HG02642 (cell line): ENCODE results near the gene EPAS1.

ENCODE experiments used
- ATAC-seq: cut with Tn5 transposase; IDR thresholded peaks from one replicate; pipeline ENCODE4 v1.9.1; 2021; ENCODE audit warnings: mild to moderate bottlenecking; ENCODE audit not compliant: unreplicated experiment, poor library complexity

The EPAS1 gene

DNA sequence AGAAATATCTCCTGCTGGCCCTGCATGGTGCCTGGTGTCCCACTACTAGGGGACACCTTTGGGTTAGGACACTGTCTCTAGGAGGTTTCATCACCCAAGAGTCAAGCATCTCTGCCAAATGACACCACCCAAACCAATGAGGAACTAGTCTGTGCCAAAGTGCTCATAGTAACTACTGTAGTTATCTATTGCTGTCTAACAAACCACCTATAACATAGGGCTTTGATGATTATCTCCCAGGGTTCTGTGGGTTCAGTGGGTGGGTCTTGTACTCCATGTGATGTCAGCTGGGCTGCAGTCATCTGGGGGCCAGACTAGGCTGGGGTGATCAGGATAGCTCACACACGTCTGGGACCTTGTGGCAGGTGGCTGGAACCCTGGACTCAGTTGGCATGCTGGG, 59.8 kb downstream of the EPAS1 start:
- no peak for ATAC-seq

DNA sequence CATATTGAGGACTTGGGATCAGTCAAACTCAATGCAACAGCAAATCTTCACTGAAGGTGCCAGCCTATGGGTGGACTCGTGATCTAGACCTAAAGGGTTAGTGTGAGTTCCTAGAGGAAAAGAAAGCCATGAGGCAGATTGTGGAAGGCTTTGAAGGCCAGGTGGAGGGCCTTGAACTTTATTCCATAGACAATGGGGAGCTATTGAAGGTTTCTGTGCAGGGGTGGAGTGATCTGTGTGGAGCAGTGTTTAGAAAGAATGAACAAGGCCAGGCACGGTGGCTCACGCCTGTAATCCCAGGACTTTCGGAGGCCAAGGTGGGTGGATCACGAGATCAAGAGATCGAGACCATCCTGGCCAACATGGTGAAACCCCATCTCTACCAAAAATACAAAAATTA, 61.5 kb downstream of the EPAS1 start:
- no peak for ATAC-seq

DNA sequence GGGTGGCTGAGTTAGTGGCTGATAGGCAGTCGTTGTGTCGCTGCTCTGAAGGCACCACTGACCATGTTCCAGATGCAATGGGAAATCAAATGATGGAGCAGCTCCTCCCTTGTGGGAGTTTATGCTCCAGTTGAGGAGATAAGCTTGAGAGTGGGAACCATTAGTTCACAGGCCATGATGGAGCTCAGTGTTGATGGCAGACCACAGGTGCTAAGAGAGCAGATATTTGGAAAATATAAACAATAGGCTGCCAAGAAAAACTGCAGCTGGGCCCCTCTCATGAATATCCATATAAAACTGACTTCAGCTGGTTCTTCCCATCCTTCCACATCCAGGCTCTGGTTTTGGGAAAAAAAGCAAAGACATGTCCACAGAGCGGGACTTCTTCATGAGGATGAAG, 63.1 kb downstream of the EPAS1 start:
- no peak for ATAC-seq

DNA sequence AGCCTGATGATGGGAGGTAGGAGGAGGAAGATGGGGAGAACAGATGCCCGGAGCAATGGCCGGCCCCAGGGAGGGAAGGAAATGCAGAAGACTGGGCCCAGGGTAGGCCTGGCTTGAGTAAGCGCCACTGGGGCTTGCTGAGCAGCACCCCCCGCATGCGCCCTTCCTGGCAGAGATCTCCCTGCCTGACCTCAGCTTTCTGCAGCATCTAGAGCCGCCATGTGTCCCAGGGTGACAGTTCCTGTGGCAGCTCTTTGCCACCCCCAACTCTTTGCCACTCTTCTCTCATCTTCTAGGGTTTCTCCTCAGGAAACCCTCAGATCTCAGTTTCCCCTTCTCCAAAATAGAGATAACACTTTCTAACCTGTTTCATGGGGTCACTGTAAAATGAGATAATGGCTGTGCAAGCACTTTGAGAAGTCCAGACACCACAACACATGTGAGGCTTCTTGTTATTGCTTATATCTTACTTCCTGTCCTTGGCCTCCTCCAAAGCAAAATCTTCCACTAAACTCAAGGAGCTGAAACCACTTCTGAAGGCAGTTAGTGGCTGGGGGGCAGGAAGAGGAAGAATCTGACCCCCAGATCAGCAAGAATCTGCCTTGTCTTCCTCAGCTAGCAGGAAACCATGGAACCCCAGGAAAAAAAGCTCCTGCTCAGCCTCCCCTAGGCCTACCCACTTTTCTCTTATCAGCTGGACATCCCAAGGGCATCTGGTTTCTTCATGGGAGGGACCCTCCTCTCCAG, 64.9 kb downstream of the EPAS1 start:
- no peak for ATAC-seq

DNA sequence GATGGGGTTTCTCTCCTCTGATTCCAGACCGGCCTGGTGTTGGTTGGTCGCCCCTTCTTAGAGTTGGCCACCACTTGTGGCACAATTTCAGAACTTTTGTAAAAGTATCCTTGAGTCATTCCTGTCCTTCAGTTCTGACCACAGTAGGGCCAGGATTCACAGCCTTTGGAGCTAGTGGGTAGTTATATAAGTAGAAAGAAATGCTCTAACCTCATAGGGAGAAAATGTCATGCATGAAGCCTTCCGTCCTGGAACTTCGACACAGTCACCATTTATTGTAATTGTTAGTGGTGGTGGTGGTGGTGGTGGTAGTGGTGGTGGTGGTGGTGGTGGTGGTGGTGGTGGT, 65.4 kb downstream of the EPAS1 start:
- ATAC-seq: no peak

DNA sequence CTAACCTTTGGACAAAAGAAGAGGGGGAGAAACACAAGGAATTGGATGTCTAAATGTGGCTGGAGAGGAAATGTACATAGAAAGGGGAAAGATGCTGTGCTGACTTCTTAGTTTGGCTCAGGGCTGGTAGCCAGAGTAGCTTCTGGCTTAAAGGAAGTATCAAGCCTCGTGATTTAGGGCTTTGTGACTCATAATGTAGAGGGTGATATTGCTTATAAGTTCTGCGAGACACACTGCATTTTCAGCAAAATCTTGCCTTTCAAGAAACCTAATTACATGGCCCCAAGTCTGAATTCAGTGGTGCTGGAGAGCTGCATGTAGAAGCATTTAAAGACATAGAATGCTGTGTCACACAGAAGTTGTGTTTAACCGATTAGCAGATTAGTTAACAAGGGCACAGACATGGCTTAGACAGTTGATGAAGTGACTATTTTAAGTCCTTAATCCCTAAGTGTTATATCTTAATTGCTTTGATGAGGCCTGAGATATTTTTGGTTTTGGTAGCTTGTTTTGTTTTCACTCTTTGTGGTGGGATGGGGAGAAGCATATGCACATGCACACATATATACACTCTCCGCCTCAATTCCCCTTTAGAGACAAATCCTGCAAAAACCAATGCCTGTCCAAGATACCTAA, 66.4 kb downstream of the EPAS1 start:
- ATAC-seq: no peak

DNA sequence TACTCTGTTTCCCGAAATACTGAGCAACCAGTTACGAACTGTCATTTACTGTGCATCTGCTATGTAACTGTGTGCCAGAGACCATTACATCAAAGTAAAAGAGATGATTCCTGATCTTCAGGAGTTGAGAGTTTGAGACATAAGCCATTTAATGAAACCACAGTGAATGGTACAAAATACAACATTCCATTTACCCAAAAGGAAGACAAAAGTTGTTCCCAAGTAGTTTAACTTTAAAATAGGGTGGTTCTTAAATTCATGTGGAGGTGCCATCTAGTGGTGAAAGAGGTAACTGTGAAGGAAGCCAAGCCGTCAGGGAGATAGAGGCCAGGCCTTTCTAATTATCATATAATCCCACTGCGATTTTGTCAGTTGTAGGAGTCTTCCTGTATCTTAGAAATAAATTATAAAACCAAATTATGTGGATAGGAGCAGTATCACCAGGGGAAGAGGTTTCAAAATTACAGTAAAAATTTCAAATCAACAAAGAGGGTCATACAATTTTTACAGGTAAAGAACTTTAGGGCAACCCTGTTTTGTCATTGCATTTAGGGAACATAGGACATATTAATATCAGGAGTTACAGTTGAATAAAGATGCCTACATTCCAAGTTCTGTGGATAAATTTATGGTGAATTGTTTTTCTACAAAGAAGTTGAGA, 67.7 kb downstream of the EPAS1 start:
- ATAC-seq: no peak

DNA sequence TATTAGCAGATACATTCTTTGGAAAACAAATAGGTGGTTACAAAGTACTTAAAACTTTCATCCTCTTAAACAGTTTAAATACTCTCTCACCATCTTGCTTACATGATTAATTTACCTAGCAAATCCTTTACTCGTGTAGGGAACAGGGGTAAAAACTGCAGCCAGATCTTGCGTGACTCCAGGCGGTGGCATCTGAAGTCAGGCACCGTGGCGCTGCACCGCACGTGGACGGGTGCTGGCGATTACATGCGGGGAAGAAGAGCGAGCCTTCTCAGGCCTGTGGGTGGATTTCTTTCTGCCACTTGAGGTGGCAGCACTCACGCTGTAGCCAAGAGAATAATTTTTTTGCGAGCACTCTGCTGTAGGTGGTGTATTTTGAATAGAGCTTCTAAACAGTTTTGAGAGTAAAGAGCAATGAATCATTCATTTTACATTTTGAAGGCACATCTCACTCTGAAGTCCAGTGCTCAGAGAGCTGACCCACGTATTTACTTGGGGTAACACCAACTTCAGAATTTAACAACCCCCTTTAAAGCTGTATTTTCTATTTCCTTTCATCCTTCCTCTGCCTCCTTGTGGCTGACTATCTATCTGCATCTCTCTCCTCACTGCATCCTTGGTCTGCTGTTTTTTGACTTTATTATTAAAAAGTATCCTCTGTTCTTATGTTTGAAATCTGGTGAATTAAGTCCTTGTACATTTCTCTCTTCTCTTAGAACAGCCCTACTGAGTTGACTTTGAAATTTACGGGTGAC, 68.9 kb downstream of the EPAS1 start:
- no peak for ATAC-seq

DNA sequence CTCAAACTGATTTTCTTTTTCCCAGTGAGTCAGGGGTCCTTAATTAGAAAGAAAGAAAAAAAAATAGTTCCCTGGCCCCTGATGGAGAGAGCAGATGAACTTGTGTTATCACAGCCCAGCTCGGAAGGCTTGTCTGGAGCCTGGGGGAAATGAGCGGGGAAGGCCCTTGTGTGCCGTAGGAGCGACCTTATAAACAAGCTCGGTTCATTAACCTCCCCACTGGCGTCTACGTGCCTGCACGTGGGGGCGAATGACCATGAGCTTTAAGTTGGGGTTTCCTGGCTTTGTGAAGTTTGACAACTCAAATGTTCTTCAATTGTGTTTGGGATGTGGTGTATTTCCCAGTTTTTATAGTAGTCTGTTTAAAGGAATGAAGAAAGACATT, 69.5 kb downstream of the EPAS1 start:
- no peak for ATAC-seq

DNA sequence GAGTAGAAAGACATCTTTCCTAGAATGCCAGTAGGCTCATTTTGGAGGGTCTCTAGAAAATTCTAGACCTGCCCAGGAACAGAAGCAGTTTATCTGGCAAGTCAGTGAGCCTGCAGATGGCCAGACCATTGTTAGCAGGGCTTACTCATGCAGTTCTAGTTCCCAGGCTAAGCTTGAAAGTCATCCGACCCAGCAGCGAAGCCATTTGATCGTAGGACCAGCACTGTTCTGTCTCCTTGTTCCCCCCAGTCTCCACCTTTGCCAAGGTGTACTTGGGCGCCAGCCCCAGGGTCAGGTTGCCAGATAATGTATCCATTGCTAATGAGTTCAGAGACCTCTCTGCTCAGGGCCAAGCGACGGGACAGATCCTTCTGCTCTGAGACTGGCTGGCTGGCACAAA, 70.1 kb downstream of the EPAS1 start:
- no peak for ATAC-seq

DNA sequence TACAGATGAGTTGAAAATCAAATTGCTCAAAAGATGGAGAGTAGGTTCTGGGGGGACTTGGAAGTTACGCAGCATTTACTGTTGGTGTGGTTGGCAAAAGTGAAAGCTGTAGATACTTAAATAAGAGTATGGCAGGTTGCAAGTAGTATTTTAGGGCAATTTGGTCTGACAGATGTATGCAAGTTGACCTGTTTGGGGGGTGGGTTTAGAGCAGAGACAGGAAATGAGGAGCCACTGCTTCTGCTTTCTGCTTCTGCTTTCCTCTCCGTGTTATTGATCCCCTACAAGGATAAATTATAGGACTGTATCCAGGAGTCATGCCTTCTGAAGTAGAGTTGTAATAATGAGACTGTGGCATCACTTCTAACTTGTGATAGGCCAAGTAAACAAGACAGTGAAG, 71.2 kb downstream of the EPAS1 start:
- no peak for ATAC-seq

DNA sequence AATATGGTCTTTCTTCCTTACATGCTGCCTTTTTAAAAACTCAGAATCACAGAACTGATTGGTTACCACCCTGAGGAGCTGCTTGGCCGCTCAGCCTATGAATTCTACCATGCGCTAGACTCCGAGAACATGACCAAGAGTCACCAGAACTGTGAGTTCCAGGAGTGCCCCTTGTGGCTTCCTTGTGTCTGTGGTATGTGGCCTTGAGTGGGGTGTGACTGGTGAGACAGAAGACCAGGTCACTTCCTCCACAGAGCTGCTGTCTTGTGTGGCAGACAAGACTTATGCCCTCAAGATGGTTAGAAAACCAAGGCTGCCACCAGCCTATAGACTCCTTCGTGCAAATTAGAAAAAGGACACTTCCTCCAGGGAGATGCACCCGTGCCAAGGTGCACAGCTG, 72.6 kb downstream of the EPAS1 start:
- no peak for ATAC-seq

DNA sequence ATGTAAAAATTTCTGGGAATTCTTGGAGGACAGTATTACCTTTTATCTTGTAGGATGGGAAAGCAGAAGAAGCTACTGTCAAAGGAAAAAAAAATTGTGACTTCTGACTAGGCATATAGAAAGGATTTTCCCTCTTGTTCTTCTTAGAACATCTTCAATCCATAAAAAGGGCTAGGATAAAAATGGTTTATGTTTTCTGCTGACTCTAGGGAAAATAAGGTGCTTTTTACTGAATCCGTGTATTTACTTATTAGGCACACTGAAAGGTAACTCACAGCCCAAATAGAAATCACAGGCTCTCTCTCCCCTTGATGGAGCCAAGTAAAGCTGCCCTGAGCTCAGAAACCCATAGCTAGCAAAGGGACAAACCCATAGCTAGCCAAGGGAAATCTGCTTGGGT, 74.6 kb downstream of the EPAS1 start:
- ATAC-seq: no peak

DNA sequence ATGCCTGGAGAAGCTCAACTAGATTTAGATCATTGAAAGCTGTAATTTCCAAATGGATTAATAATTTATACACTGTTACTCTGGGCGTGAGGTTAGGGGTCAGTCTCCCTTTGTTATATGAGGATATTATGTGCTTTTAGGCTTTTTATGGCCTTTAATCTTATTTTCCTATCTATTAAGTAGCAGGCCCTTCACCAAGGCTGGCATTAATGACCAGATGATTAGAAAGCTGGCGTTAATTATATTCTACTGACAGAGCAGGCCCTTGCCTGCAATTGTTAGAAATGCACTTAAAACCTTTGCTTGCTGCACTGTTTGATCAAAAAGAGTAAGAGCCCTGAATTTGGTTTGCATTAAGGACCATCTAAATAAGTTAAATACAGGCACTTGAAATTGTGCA, 75.3 kb downstream of the EPAS1 start:
- no peak for ATAC-seq

DNA sequence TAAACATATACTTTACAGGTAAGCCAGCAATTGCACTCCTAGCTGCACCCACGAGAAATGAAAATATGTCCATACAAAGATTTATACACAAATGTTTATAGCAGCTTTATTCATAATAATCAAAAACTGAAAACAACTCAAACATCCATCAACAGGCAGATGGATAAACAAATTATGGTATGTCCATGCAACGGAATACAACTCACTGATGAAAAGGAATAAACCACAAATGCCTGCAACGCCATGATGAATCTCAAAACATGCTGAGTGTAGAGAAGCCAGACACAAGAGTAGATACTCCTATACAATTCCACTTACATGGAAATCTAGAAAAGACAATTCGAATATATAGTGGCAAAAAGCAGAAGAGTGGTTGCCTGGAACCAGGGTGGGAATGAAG, 76.0 kb downstream of the EPAS1 start:
- no peak for ATAC-seq

DNA sequence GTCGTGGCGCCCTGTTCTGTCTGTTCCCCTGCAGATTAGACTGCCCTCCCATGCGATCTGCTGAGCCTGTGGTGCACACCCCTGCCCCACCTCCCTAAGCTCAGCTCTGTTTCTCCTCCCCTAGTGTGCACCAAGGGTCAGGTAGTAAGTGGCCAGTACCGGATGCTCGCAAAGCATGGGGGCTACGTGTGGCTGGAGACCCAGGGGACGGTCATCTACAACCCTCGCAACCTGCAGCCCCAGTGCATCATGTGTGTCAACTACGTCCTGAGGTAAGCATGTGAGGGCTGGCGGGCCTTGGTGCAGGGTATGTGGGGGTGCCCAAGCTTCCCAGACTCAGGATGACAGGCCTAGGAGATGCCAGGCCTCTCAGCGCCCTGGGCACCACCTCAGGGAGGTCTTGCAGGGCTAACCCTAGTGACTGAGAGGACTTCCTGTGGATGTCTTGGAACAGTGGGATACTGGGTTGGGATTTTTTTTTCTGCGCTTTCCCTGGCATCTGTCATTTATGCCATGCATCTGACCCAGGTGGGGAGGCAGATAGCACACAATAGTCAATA, 78.4 kb downstream of the EPAS1 start:
- no peak for ATAC-seq

DNA sequence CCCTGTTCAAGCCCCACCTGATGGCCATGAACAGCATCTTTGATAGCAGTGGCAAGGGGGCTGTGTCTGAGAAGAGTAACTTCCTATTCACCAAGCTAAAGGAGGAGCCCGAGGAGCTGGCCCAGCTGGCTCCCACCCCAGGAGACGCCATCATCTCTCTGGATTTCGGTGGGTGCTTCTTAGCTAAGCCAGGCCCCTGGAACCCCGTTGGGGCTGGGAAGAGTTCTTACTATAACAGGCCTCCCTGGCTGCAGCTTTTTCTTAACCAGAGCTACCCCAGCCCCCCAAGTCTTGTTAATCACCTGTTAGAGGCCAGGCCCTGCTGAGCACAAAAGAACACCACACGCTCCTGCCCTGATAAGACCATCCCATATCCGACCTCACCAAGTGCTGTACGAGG, 79.4 kb downstream of the EPAS1 start:
- no peak for ATAC-seq

DNA sequence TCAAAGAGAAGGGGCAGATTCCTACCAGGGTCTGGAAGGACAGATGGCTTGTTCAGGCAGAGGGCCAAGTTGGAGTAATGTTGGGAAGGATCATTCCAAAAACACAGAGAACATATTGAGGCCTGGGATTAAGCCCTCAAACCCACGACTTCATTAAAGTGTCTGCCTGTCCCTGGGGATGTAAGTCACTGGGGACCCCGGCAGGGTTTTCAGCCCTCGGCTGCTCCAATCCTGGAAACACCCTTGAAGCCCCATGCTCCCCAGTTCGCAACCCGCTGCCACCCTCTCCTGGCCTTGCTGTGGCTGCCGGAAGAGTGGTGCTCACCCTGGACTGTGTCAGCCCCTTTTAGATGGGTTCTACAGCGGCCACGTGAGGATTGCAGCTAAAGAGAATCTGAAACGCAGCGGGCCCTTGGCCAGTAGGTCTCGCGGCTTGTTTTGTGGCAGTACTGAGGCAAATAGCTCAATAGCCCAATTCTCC, 79.9 kb downstream of the EPAS1 start:
- ATAC-seq: no peak

DNA sequence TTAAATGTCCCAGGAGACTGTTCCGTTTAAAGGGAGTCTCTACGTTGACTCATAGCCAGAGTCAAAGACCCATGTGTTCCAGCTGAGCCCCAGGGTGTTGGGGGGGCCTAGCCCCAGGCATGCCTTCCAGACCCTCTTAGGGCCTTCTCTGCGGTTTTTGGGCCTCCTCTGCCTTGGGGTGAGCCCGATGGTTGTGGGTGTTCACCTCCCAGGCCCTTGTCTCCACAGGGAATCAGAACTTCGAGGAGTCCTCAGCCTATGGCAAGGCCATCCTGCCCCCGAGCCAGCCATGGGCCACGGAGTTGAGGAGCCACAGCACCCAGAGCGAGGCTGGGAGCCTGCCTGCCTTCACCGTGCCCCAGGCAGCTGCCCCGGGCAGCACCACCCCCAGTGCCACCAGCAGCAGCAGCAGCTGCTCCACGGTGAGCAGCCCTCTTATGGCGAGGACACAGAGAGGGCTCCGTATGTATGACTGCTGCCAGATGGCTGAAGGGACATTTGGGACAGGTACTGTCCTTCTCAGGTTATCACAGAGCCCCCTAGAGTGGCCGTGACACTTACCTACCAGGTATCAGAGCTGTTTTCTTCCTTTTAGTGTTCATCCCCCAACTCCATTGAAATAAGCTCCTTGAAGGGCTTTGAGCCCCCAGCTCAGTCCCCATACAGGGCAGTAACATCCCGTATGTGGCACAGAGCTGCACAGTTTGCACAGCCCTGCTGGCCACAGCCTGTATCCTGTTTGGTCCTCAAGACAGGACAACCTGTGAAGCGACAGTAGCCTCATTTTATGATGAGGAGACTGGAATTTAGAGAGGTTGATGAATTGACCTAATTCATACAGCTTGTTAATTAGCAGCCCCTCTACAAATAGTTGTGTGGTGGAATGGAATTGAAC, 80.7 kb downstream of the EPAS1 start:
- no peak for ATAC-seq

DNA sequence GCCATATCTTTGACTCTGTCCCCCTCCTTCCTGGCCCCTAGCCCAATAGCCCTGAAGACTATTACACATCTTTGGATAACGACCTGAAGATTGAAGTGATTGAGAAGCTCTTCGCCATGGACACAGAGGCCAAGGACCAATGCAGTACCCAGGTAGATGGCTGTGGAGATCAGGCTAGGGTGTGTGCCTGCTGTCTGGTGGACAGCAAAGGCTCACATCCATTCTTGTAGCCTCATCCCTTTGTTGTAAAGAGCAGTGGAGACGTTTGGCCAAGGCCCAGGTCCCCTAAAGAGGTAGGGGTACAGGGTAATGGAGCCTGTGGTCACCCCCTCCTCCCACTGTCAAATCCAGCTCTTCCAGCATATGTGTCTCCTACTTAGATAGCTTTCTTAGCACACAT, 81.4 kb downstream of the EPAS1 start:
- ATAC-seq: no peak
